Stimulated activated CD4-positive, alpha-beta T cell treated with anti-CD3 and anti-CD28 coated beads, Interleukin-12 subunit alpha, Interleukin-12 subunit beta, amount 100 ng/mL, for 4 hours (primary cell): ENCODE data around the gene APLP2.
"Not testable (repeated sequence)": the region's sequence is repeated elsewhere in the genome, so short reads cannot be mapped to it uniquely, and the experiment has no call there.

Experiments
- DNase-seq: peaks from one replicate; pipeline ENCODE4 v3.0.0-alpha.2; 2020

APLP2 gene

GRCh38 chr11:130178441-130179339 is 109.0 kb downstream of the APLP2 start:
- no peak for DNase-seq

- DNase-seq = no peak
These were observed 110.0 kb downstream of the APLP2 start for GRCh38 chr11:130179396-130180306.

DNA sequence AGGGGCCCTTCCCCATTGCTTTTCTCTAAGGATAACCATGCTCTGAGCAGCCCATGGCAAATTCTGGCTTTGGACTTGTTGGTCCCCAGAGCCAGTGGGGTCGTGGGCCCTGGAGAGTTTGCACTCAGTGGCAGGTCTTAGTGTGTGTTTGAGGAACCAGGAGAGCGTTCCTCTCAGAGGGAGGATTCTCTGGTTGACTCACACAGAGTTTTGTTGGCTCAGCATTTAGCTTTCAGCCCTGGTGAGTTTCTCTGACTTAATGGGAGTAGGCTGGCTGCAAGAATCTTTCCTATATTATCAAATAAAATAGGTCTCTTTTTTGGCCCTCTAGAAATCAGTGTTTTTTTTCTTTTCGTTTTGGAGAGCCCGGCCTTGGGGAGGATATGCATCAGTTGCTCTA is 110.8 kb downstream of the APLP2 start:
- no peak for DNase-seq

- no peak for DNase-seq
These were observed 111.2 kb downstream of the APLP2 start for GRCh38 chr11:130180896-130181294.

- no peak for DNase-seq
These were observed 111.9 kb downstream of the APLP2 start for GRCh38 chr11:130181295-130182272.

- DNase-seq = no peak
These were observed 114.3 kb downstream of the APLP2 start for GRCh38 chr11:130183878-130184610.

- DNase-seq = no peak
These were observed 117.4 kb downstream of the APLP2 start for GRCh38 chr11:130187096-130187495.

DNA sequence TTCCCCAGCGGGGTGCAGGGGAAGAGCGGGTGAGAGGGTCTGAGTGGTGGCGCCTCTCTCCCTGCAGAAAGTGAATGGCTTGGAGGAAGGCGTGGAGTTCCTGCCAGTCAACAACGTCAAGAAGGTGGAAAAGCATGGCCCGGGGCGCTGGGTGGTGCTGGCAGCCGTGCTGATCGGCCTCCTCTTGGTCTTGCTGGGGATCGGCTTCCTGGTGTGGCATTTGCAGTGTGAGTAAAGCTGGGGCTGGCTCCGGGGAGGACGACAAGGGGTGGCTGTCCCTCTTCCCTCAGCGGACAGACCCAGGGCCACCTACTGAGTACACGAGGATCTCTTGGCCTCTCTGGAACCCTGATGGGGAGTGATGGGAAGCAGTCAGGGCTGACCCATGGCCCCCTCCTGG is 118.4 kb downstream of the APLP2 start:
- no peak for DNase-seq

GRCh38 chr11:130188585-130189347 is 119.1 kb downstream of the APLP2 start:
- no peak for DNase-seq

DNA sequence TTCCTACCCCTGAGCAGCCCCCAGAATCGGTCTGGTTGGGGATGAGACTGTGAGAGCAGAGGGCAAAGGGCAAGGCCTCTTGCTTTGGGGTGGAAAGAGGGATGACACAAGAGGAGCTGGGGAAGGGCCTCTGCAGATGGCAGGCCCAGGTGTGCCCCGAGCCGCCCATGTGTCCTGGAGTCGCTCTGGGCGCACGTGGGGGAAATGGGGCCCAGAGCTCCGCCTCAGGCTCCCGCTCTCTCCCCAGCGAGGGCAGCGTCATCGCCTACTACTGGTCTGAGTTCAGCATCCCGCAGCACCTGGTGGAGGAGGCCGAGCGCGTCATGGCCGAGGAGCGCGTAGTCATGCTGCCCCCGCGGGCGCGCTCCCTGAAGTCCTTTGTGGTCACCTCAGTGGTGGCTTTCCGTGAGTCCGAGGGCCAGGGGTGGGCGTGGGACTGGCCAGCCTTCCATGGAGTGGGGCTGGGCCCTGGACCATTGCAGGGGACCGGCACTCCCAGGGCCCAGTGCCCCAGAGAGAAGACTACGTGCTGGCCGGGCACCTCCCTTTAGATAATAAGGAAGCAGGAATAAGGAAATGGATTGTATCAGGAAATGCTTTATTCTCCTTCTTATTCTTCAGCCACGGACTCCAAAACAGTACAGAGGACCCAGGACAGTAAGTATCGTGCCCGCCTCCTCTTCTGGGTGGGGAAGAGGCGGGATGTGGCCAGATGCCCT is 120.0 kb downstream of the APLP2 start:
- DNase-seq = no peak

DNA sequence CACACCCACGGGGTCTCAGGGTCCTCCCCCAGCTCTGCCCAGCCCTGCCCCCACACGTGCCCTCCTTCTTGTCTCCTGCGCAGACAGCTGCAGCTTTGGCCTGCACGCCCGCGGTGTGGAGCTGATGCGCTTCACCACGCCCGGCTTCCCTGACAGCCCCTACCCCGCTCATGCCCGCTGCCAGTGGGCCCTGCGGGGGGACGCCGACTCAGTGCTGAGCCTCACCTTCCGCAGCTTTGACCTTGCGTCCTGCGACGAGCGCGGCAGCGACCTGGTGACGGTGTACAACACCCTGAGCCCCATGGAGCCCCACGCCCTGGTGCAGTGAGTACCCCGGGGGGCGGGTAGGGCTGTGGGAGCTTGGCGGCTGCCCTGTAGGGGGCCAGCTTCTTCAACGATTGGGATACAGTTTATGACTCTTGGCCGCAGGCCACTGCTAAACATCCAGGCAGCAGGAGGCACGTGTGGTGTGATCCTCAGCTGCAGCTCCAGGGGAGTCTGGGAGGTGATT is 120.7 kb downstream of the APLP2 start:
- no peak for DNase-seq

GRCh38 chr11:130191896-130192295 is 122.2 kb downstream of the APLP2 start:
- DNase-seq = no peak

- DNase-seq = no peak
These were observed 123.2 kb downstream of the APLP2 start for GRCh38 chr11:130192845-130193267.

DNA sequence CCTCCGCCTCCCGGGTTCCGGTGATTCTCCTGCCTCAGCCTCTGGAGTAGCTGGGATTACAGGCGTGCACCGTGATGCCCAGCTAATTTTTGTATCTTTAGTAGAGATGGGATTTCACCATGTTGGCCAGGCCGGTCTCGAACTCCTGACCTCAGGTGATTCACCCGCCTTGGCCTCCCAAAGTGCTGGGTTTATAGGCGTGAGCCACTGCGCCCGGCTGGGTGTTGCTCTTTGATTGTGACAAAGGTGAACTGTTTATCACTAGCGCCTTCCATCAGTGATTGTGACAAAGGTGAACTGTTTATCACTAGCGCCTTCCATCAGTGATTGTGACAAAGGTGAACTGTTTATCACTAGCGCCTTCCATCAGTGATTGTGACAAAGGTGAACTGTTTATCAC is 123.9 kb downstream of the APLP2 start:
- not testable (repeated sequence) for DNase-seq
